HepG2 (cell line): ENCODE measurements around the gene CPLX1. TPM values are rescaled to one million over a fixed set of nuclear protein-coding genes. Genes with fewer than 3 reads are reported as not detected.

Experiments used
- ATAC-seq: fragments of 200-7000 bp; cut with Tn5 transposase; 3 replicates; pipeline ENCODE4 v1.9.1; 2020; ENCODE audit warnings: mild to moderate bottlenecking, moderate library complexity
- BruUV-seq: library from RNA; stranded (reverse); fragments of 400-500 nt; replicated peaks from 2 replicates; lab custom pipeline; 2021; lab: Mats Ljungman, UMichigan
- CTCF ChIA-PET: fragments of 300-600 bp; formaldehyde crosslinking; extraction: SDS; loops from one replicate; lab custom pipeline; 2021; ENCODE audit warnings: low total read pairs, inconsistent platforms, low intra/inter-chr PET ratio; lab: Yijun Ruan, JAX
- POLR2A ChIA-PET: fragments of 350-600 bp; sonication (Branson Sonifier 250); formaldehyde crosslinking; loops from one replicate; lab custom pipeline; 2020; ENCODE audit warnings: antibody characterized with exemption, inconsistent platforms; lab: Yijun Ruan, JAX
- DNase-seq: peaks from one replicate; pipeline ENCODE4 v3.0.0-alpha.2; 2015; ENCODE audit warnings: low spot score
- FAIRE-seq: peaks from 3 replicates; lab custom pipeline; 2011; peaks lifted over from hg19 to GRCh38; lab: Jason Lieb, UNC
- H2AFZ ChIP-seq: one replicate; pipeline ENCODE4 v1.6.1; 2011; ENCODE audit warnings: low read length, inconsistent platforms
- H3K27ac ChIP-seq: fragments of 300-600 bp; 3 replicates; pipeline ENCODE4 v1.8.0; 2011; ENCODE audit warnings: mixed run types, mild to moderate bottlenecking, mixed read lengths, low read length, inconsistent platforms; ENCODE audit not compliant: insufficient read depth; ENCODE audit errors: extremely low read length
- H3K27me3 ChIP-seq, 2 experiments: fragments of 200-600 bp in 1 of 2; 2 replicates in 1 of 2; 3 replicates in 1 of 2; pipeline versions ENCODE4 v1.6.0 to v1.8.0; 2011; ENCODE audit warnings: low read length in 2 of 2, mild to moderate bottlenecking in 2 of 2, moderate library complexity in 2 of 2, inconsistent platforms in 1 of 2; ENCODE audit not compliant: insufficient read depth in 2 of 2, control insufficient read depth in 1 of 2
- H3K36me3 ChIP-seq, 2 experiments: fragments of 200-600 bp in 1 of 2; replicated peaks in 1 of 2; 2 replicates in 1 of 2; 3 replicates in 1 of 2; pipeline versions ENCODE4 v1.5.1 to v1.8.0; 2011; ENCODE audit warnings: low read length in 2 of 2, inconsistent platforms in 1 of 2; ENCODE audit not compliant: insufficient read depth in 2 of 2, control insufficient read depth in 1 of 2
- H3K4me1 ChIP-seq: 2 replicates; pipeline ENCODE4 v1.5.1; 2012; ENCODE audit warnings: low read length, inconsistent platforms; ENCODE audit not compliant: insufficient read depth
- H3K4me2 ChIP-seq: 2 replicates; pipeline ENCODE4 v1.6.0; 2011; ENCODE audit warnings: low read depth, low read length, inconsistent platforms
- H3K4me3 ChIP-seq, 3 experiments: fragments of 200-600 bp in 1 of 3; sonication (generic), shearing (Covaris generic) in 1 of 3; replicated peaks in 1 of 3; 2 replicates each; pipeline ENCODE4 v1.5.1; 2011 to 2016; ENCODE audit warnings: low read length in 3 of 3, inconsistent platforms in 2 of 3, low read depth in 2 of 3, mild to moderate bottlenecking in 2 of 3, control low read depth in 1 of 3, mixed read lengths in 1 of 3; ENCODE audit not compliant: insufficient read depth in 1 of 3
- H3K79me2 ChIP-seq: one replicate; pipeline ENCODE4 v1.6.1; 2011; ENCODE audit warnings: low read length, inconsistent platforms; ENCODE audit not compliant: insufficient read depth
- H3K9ac ChIP-seq: 2 replicates; pipeline ENCODE4 v1.6.0; 2011; ENCODE audit warnings: mild to moderate bottlenecking, low read depth, low read length, inconsistent platforms; ENCODE audit not compliant: insufficient read depth
- H3K9me3 ChIP-seq: 2 replicates; pipeline ENCODE4 v1.5.1; 2012; ENCODE audit warnings: mild to moderate bottlenecking, low read length
- H4K20me1 ChIP-seq: 2 replicates; pipeline ENCODE4 v1.6.0; 2011; ENCODE audit warnings: inconsistent platforms, mild to moderate bottlenecking, low read length, moderate library complexity; ENCODE audit not compliant: insufficient read depth
- AGO2 ChIP-seq: fragments of 200-400 bp; formaldehyde crosslinking; optimal IDR thresholded peaks from 2 replicates; pipeline ENCODE3; 2017; ENCODE audit warnings: mild to moderate bottlenecking, low read depth, low read length, moderate library complexity
- ARNT ChIP-seq: fragments of 450-650 bp; IDR thresholded peaks from 2 replicates; pipeline ENCODE4 v1.6.1; 2017
- GABPB1 ChIP-seq: IDR thresholded peaks from 2 replicates; pipeline ENCODE4 v1.6.1; 2016; ENCODE audit warnings: mild to moderate bottlenecking, missing genetic modification reagents, moderate library complexity, missing compliant biosample characterization
- GLMP ChIP-seq: sonication (generic); formaldehyde crosslinking; IDR thresholded peaks from 2 replicates; pipeline ENCODE4 v1.9.0; 2021; ENCODE audit warnings: missing genetic modification reagents, mild to moderate bottlenecking, borderline replicate concordance
- IRF2 ChIP-seq: IDR thresholded peaks from 2 replicates; pipeline ENCODE4 v1.6.1; 2018; ENCODE audit warnings: missing genetic modification reagents, missing compliant biosample characterization
- PRDM4 ChIP-seq: sonication (generic); formaldehyde crosslinking; IDR thresholded peaks from 2 replicates; pipeline ENCODE4 v1.9.0; 2021; ENCODE audit warnings: missing genetic modification reagents, borderline replicate concordance
- SMARCE1 ChIP-seq: fragments of 450-650 bp; IDR thresholded peaks from 2 replicates; pipeline ENCODE4 v1.6.1; 2017; ENCODE audit warnings: borderline replicate concordance
- ZBTB38 ChIP-seq: sonication (generic); formaldehyde crosslinking; IDR thresholded peaks from 2 replicates; pipeline ENCODE4 v1.5.1; 2020; ENCODE audit warnings: mild to moderate bottlenecking, missing genetic modification reagents
- ZNF230 ChIP-seq: sonication (generic); formaldehyde crosslinking; IDR thresholded peaks from 2 replicates; pipeline ENCODE4 v1.4.0; 2020; ENCODE audit warnings: mild to moderate bottlenecking, missing genetic modification reagents
- WGBS: methylation state at CpG from one replicate; pipeline ENCODE4 v1.1.6; 2017; ENCODE audit warnings: low lambda C conversion rate; 5-methylcytosine and 5-hydroxymethylcytosine counted together
- in situ Hi-C: cut with HindIII; loops from 2 replicates; pipeline ENCODE4 v1.10.0; 2017; ENCODE audit warnings: low pct_unique_long_range_greater_than_20kb; ENCODE audit not compliant: extremely low pct_ligation_motif_present
- intact Hi-C: fragments of 100-400 bp; cut with micrococcal nuclease; formaldehyde crosslinking; loops from one replicate; pipeline ENCODE4 v1.10.0; 2022; ENCODE audit not compliant: unreplicated experiment
- polyA plus RNA-seq, 8 experiments: library from polyadenylated mRNA; depleted of rRNA in 3 of 8; stranded (reverse) in 7 of 8; unstranded in 1 of 8; fragments of >200 nt; fragmentation: Illumina TruSeq in 4 of 8; extraction: Trizol in 4 of 8; gene quantifications; 2 replicates each; pipeline versions ENCODE4 v1.2.1 to v1.2.3, GENCODE V29; 2011 to 2016; ENCODE audit warnings: low read depth in 4 of 8, missing spikeins in 1 of 8, mixed read lengths in 1 of 8; ENCODE audit not compliant: insufficient read depth in 1 of 8
- total RNA-seq, 5 experiments: library from RNA; depleted of rRNA; stranded (reverse); fragments of >200 nt; fragmentation: Illumina TruSeq; extraction: Trizol; gene quantifications; 2 replicates each; pipeline ENCODE4 v1.2.3, GENCODE V29; 2016; ENCODE audit warnings: low read depth in 1 of 5
- TF ChIP-seq, protein P1 (sequence below): sonication (generic); formaldehyde crosslinking; IDR thresholded peaks from 2 replicates; pipeline ENCODE4 v1.9.0; 2021; ENCODE audit warnings: missing genetic modification reagents, borderline replicate concordance
- TF ChIP-seq, protein P2 (sequence below): sonication (generic); formaldehyde crosslinking; IDR thresholded peaks from 2 replicates; pipeline ENCODE4 v1.5.1; 2020; ENCODE audit warnings: missing genetic modification reagents, mild to moderate bottlenecking, borderline replicate concordance

CPLX1 gene
- total and polyA plus RNA-seq, 2 of the 13 experiments (the other 11 are each of a cell fraction or from before 2014, with no cell fraction given), result 0.18 TPM

DNA sequence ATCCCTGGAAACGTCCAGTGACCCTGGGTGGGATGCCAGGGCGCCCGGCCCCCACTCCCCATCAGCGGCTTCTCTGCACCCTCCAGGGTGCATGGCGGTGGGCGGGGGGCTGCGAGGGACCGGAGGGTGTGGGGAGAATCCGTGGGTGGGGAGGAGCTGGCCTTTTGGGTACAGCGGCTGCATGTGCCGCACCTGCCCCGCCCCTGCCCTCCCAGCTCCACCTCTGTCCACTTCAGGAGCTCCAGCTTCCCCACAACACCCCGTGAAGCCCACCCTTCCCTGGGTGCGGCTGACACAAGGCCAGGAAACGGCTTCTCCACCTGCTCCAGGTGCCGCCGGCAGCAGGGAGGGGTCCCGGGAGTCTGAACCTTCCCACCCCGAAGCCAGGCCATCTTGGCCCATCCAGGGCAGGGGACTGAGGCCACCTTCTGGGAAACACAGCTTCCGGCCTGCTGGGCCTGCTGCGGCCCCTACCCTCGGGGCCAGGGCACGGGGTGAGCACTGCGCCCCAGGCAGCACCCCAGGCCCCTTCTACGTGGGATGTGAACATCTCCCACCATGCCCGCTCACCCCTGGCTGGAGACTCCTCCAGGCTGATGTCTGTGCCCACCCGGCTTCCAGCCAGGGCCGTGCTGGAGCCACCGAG, 34.6 kb downstream of the CPLX1 start:
- peaks cover 28% of the 10 kb centered on the region for H3K4me1 ChIP-seq
- H3K27me3 ChIP-seq, result peaks cover 19 to 87% of the 10 kb centered on the region in 2 experiments
- no peaks in the 10 kb centered on the region for H4K20me1 ChIP-seq
- POLR2A ChIA-PET, result interaction anchor here (1.0 kb wide), 1 partner anchor 10 kb away, joined by 3 read pairs; no protein-coding TSS in a partner anchor
- no TSS peak for BruUV-seq
- WGBS, result 23% methylated on average over 6 of the region's 29 CpGs
- H2AFZ ChIP-seq, result no peak overlapping the region
- H3K4me2 ChIP-seq, result peak overlapping the region; percentile 27; the same call in 1 of the 2 replicates
- no peaks in the 10 kb centered on the region for H3K9me3 ChIP-seq
- H3K36me3 ChIP-seq, result no peaks in the 10 kb centered on the region
- intact Hi-C loops, result no loop called here
- in situ Hi-C loops, result no loop called here
- H3K27ac ChIP-seq, result no peak overlapping the region
- ATAC-seq, result 0 out of 3 replicates have a peak, but pooled peaks have one; percentile 1
- no peak overlapping the region; a peak in 1 of 6 replicates for H3K4me3 ChIP-seq
- CTCF ChIA-PET, result no interaction called here
- no peak for FAIRE-seq
- H3K79me2 ChIP-seq, result no peaks in the 10 kb centered on the region
- DNase-seq, result no peak
- no peak overlapping the region for H3K9ac ChIP-seq
- TF ChIP-seq ZBTB38 (no peak), PRDM4 (CRISPR knock-in tag) (no peak), AGO2 (peak; percentile 24), GLMP (no peak), SMARCE1 (no peak), ARNT (no peak), IRF2 (no peak), ZNF230 (CRISPR knock-in tag) (no peak), GABPB1 (CRISPR knock-in tag) (peak; percentile 48; the same call in 1 of the 2 replicates)
- TF ChIP-seq, protein P1, sequence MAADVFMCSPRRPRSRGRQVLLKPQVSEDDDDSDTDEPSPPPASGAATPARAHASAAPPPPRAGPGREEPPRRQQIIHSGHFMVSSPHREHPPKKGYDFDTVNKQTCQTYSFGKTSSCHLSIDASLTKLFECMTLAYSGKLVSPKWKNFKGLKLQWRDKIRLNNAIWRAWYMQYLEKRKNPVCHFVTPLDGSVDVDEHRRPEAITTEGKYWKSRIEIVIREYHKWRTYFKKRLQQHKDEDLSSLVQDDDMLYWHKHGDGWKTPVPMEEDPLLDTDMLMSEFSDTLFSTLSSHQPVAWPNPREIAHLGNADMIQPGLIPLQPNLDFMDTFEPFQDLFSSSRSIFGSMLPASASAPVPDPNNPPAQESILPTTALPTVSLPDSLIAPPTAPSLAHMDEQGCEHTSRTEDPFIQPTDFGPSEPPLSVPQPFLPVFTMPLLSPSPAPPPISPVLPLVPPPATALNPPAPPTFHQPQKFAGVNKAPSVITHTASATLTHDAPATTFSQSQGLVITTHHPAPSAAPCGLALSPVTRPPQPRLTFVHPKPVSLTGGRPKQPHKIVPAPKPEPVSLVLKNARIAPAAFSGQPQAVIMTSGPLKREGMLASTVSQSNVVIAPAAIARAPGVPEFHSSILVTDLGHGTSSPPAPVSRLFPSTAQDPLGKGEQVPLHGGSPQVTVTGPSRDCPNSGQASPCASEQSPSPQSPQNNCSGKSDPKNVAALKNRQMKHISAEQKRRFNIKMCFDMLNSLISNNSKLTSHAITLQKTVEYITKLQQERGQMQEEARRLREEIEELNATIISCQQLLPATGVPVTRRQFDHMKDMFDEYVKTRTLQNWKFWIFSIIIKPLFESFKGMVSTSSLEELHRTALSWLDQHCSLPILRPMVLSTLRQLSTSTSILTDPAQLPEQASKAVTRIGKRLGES, result no peak
- TF ChIP-seq, protein P2, sequence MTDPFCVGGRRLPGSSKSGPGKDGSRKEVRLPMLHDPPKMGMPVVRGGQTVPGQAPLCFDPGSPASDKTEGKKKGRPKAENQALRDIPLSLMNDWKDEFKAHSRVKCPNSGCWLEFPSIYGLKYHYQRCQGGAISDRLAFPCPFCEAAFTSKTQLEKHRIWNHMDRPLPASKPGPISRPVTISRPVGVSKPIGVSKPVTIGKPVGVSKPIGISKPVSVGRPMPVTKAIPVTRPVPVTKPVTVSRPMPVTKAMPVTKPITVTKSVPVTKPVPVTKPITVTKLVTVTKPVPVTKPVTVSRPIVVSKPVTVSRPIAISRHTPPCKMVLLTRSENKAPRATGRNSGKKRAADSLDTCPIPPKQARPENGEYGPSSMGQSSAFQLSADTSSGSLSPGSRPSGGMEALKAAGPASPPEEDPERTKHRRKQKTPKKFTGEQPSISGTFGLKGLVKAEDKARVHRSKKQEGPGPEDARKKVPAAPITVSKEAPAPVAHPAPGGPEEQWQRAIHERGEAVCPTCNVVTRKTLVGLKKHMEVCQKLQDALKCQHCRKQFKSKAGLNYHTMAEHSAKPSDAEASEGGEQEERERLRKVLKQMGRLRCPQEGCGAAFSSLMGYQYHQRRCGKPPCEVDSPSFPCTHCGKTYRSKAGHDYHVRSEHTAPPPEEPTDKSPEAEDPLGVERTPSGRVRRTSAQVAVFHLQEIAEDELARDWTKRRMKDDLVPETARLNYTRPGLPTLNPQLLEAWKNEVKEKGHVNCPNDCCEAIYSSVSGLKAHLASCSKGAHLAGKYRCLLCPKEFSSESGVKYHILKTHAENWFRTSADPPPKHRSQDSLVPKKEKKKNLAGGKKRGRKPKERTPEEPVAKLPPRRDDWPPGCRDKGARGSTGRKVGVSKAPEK, result no peak
